ENCODE measurements around the gene CARS1. TPM values are rescaled to one million over a fixed set of nuclear protein-coding genes. Genes with fewer than 3 reads are reported as not detected.

Gene CARS1
- total and polyA plus RNA-seq, 9 of the 15 experiments (the other 6 are each of a cell fraction or from before 2014, with no cell fraction given), result 14.4 to 106 (median 73.6) TPM

- no TSS peak for BruUV-seq (replicated peaks)
- no peaks in the 10 kb centered on the region for H3K27me3 ChIP-seq (ENCODE audit: control insufficient read depth in 2 of 2, insufficient read depth in 2 of 2, low read length in 2 of 2)
- H3K27ac ChIP-seq (ENCODE audit: extremely low read depth, low read depth, low read length), result no peak overlapping the region
- TF ChIP-seq POLR2G (IDR thresholded peaks at IDR 0.05; ENCODE audit: low read depth, low read length) (peak; percentile 18; the same call in 1 of the 2 replicates), ZNF780A (CRISPR knock-in tag; IDR thresholded peaks at IDR 0.05) (no peak)
- no peak overlapping the region for H2AFZ ChIP-seq (ENCODE audit: low read depth, low read length)
- H3K4me1 ChIP-seq (replicated peaks in 1 of 2; ENCODE audit: control insufficient read depth in 2 of 2, insufficient read depth in 2 of 2, low read length in 2 of 2), result peaks cover 0 to 11% of the 10 kb centered on the region in 2 experiments; a peak in 2 of 5 replicates
- in situ Hi-C loops (cut with MboI) (no loop called here), intact Hi-C loops (cut with micrococcal nuclease) (no loop called here)
- DNase-seq (ENCODE audit: extremely low read depth in 1 of 4, low spot score in 3 of 4), result no peak
- peak overlapping the region in 1 of 2 experiments; percentile 26; a peak in 1 of 4 replicates for H3K9ac ChIP-seq (ENCODE audit: insufficient read depth in 1 of 2, low read depth in 2 of 2, low read length in 2 of 2)
- no peaks in the 10 kb centered on the region for H3K36me3 ChIP-seq (ENCODE audit: control insufficient read depth, insufficient read depth, low read length)
- CTCF ChIA-PET (ENCODE audit: low intra/inter-chr PET ratio), result no interaction called here
- no peaks in the 10 kb centered on the region for H3K79me2 ChIP-seq (ENCODE audit: control insufficient read depth, insufficient read depth, low read length)
- no peaks in the 10 kb centered on the region for H3K9me3 ChIP-seq (replicated peaks; ENCODE audit: control insufficient read depth, insufficient read depth, low read depth, low read length)
- no peaks in the 10 kb centered on the region for H3K9me1 ChIP-seq (ENCODE audit: control insufficient read depth, insufficient read depth, low read length)
- no peak overlapping the region for H3K4me3 ChIP-seq
- H3K4me2 ChIP-seq (ENCODE audit: insufficient read depth, low read length), result no peak overlapping the region
- WGBS (ENCODE audit: insufficient coverage, low coverage, missing lambda C conversion rate), result 61% methylated on average over 9 of the region's 11 CpGs
- no peaks in the 10 kb centered on the region; the same call in 1 of the 2 replicates for H4K20me1 ChIP-seq (replicated peaks; ENCODE audit: control insufficient read depth, insufficient read depth, low read length)
- POLR2A ChIA-PET, result interaction anchor here (0.6 to 1.0 kb wide), 2 partner anchors 22 to 237 kb away, joined by 3 read pairs; no protein-coding TSS in a partner anchor
- no peak for FAIRE-seq
- ATAC-seq, result no peak
Measured at GRCh38 chr11:3103076-3103475, 45.9 kb upstream of the CARS1 start.

GRCh38 chr11:3102641-3102921 lies 45.4 kb upstream of the CARS1 start:
- peaks cover 0 to 10% of the 10 kb centered on the region in 2 experiments; a peak in 2 of 5 replicates for H3K4me1 ChIP-seq (replicated peaks in 1 of 2; ENCODE audit: control insufficient read depth in 2 of 2, insufficient read depth in 2 of 2, low read length in 2 of 2)
- H3K4me3 ChIP-seq, result no peak overlapping the region
- no peak overlapping the region for H2AFZ ChIP-seq (ENCODE audit: low read depth, low read length)
- H3K36me3 ChIP-seq (ENCODE audit: control insufficient read depth, insufficient read depth, low read length), result no peaks in the 10 kb centered on the region
- POLR2A ChIA-PET, result interaction anchor here (1.0 kb wide), 1 partner anchor 238 kb away, joined by 3 read pairs; no protein-coding TSS in a partner anchor
- H3K9me3 ChIP-seq (replicated peaks; ENCODE audit: control insufficient read depth, insufficient read depth, low read depth, low read length), result no peaks in the 10 kb centered on the region
- FAIRE-seq, result no peak
- WGBS (ENCODE audit: insufficient coverage, low coverage, missing lambda C conversion rate), result 49% methylated on average over 5 of the region's 5 CpGs
- H3K27ac ChIP-seq (ENCODE audit: extremely low read depth, low read depth, low read length), result no peak overlapping the region
- CTCF ChIA-PET (ENCODE audit: low intra/inter-chr PET ratio), result no interaction called here
- no peak for TF ChIP-seq ZNF408 (CRISPR knock-in tag; IDR thresholded peaks at IDR 0.05; ENCODE audit: low read depth)
- TF ChIP-seq ZFP36 (IDR thresholded peaks at IDR 0.05; ENCODE audit: low read depth, low read length, partially characterized antibody), result no peak
- TF ChIP-seq ZNF589 (CRISPR knock-in tag; IDR thresholded peaks at IDR 0.05; ENCODE audit: low read depth), result no peak
- TF ChIP-seq RFX1 (IDR thresholded peaks at IDR 0.05), result no peak
- TF ChIP-seq RBM39 (optimal IDR thresholded peaks at IDR 0.05; ENCODE audit: low read depth, low read length), result no peak
- no peak for TF ChIP-seq FOXP1 (CRISPR knock-in tag; IDR thresholded peaks at IDR 0.05)
- TF ChIP-seq NFYB (IDR thresholded peaks at IDR 0.05; ENCODE audit: extremely low read depth, insufficient read length), result no peak
- no peaks in the 10 kb centered on the region for H3K9me1 ChIP-seq (ENCODE audit: control insufficient read depth, insufficient read depth, low read length)
- DNase-seq (ENCODE audit: extremely low read depth in 1 of 4, low spot score in 3 of 4), result no peak
- no peak for ATAC-seq
- H3K27me3 ChIP-seq (ENCODE audit: control insufficient read depth in 2 of 2, insufficient read depth in 2 of 2, low read length in 2 of 2), result no peaks in the 10 kb centered on the region
- H3K79me2 ChIP-seq (ENCODE audit: control insufficient read depth, insufficient read depth, low read length), result no peaks in the 10 kb centered on the region
- H4K20me1 ChIP-seq (replicated peaks; ENCODE audit: control insufficient read depth, insufficient read depth, low read length), result no peaks in the 10 kb centered on the region; the same call in 1 of the 2 replicates
- intact Hi-C loops (cut with micrococcal nuclease), result no loop called here
- no TSS peak for BruUV-seq (replicated peaks)
- H3K4me2 ChIP-seq (ENCODE audit: insufficient read depth, low read length), result no peak overlapping the region
- in situ Hi-C loops (cut with MboI), result no loop called here
- no peak overlapping the region for H3K9ac ChIP-seq (ENCODE audit: insufficient read depth in 1 of 2, low read depth in 2 of 2, low read length in 2 of 2)
